Prostate gland (tissue), 2 donors: ENCODE data around the gene RASSF4. TPM values are rescaled to one million over a fixed set of nuclear protein-coding genes. Genes with fewer than 3 reads are reported as not detected.

Source experiments
- DNase-seq: peaks from one replicate; pipeline ENCODE4 v3.0.0-alpha.2; 2019; ENCODE audit warnings: low spot score
- H3K27ac ChIP-seq, 2 donors: fragments of 200-600 bp; sonication (generic); 2 replicates each; pipeline ENCODE4 v1.5.1; 2017 to 2019
- H3K27me3 ChIP-seq: fragments of 200-600 bp; sonication (generic); replicated peaks from 2 replicates; pipeline ENCODE4 v1.5.1; 2019; ENCODE audit not compliant: insufficient read depth
- H3K36me3 ChIP-seq, 2 donors: fragments of 200-600 bp; sonication (generic); 1 replicate in 1 of 2; 2 replicates in 1 of 2; pipeline versions ENCODE4 v1.5.1 to v1.8.1; 2017 to 2019
- H3K4me1 ChIP-seq: fragments of 200-600 bp; sonication (generic); replicated peaks from 2 replicates; pipeline ENCODE4 v1.5.1; 2019
- H3K4me3 ChIP-seq, 2 donors: fragments of 200-600 bp; sonication (generic); 2 replicates each; pipeline ENCODE4 v1.5.1; 2017 to 2019
- H3K9me3 ChIP-seq: fragments of 200-600 bp; sonication (generic); 2 replicates; pipeline ENCODE4 v1.5.1; 2017
- POLR2A ChIP-seq: fragments of 450-650 bp; IDR thresholded peaks from one replicate; pipeline ENCODE4 v1.6.1; 2016; ENCODE audit warnings: antibody characterized with exemption, mild to moderate bottlenecking
- POLR2AphosphoS5 ChIP-seq: sonication (generic); formaldehyde crosslinking; IDR thresholded peaks from one replicate; pipeline ENCODE4 v1.6.1; 2017; ENCODE audit warnings: antibody characterized with exemption
- WGBS: methylation state at CpG from one replicate; pipeline ENCODE4 v1.1.5; 2018; 5-methylcytosine and 5-hydroxymethylcytosine counted together
- intact Hi-C: fragments of 100-400 bp; cut with DNase I; formaldehyde crosslinking; loops from one replicate; pipeline ENCODE4 v1.14.2; 2022
- total RNA-seq, 2 donors: library from RNA; depleted of rRNA; stranded (reverse); fragments of >200 nt; gene quantifications; one replicate each; pipeline ENCODE4 v1.1.0, GENCODE V29; 2016
- TF ChIP-seq, protein P1 (sequence below), 4 experiments: fragments of 200-600 bp in 2 of 4; fragments of 450-650 bp in 2 of 4; sonication (generic) in 2 of 4; IDR thresholded peaks; 1 replicate in 3 of 4; 2 replicates in 1 of 4; pipeline ENCODE4 v1.5.1; 2016 to 2019; ENCODE audit warnings: antibody characterized with exemption in 4 of 4, mild to moderate bottlenecking in 2 of 4, moderate library complexity in 2 of 4

Gene RASSF4
- total RNA-seq, 2 donors from 2014 or later: 6.1 to 31.0 TPM

DNA sequence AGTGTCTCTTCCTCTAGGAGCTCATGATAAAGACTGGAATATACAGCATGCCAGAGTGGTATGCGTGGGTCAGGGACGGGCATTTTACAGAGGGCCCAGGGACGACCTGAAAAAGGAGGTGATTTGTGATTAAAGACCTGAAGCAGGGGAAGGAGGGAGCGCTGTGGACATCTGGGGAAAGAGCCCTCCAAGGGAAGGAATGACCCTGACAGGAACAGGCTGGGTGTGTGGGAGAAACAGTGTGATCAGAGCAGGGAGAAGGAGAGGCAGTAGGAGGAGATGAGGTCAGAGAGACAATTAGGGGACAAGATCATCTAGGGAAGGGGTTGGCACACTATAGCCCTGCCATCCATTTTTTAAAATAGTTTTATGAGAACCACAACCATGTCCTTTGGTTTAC lies 3.4 kb upstream of the RASSF4 start:
- no peak for TF ChIP-seq POLR2AphosphoS5
- TF ChIP-seq POLR2A: no peak
- TF ChIP-seq, protein P1, sequence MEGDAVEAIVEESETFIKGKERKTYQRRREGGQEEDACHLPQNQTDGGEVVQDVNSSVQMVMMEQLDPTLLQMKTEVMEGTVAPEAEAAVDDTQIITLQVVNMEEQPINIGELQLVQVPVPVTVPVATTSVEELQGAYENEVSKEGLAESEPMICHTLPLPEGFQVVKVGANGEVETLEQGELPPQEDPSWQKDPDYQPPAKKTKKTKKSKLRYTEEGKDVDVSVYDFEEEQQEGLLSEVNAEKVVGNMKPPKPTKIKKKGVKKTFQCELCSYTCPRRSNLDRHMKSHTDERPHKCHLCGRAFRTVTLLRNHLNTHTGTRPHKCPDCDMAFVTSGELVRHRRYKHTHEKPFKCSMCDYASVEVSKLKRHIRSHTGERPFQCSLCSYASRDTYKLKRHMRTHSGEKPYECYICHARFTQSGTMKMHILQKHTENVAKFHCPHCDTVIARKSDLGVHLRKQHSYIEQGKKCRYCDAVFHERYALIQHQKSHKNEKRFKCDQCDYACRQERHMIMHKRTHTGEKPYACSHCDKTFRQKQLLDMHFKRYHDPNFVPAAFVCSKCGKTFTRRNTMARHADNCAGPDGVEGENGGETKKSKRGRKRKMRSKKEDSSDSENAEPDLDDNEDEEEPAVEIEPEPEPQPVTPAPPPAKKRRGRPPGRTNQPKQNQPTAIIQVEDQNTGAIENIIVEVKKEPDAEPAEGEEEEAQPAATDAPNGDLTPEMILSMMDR (IDR thresholded peaks at IDR 0.05): no peak
- Histone ChIP-seq H3K9me3 (no peaks in the 10 kb centered on the region), H3K4me3 (no peak overlapping the region), H3K36me3 (no peaks in the 10 kb centered on the region), H3K27ac (no peak overlapping the region), H3K4me1 (peaks cover 4% of the 10 kb centered on the region), H3K27me3 (no peaks in the 10 kb centered on the region)
- intact Hi-C loops: loop anchor here (5.0 to 10.0 kb wide), 2 partner anchors 46 to 571 kb away; partner anchors contain the start of genes CXCL12 and ZNF22
- WGBS: 89% methylated on average over 4 of the region's 4 CpGs
- DNase-seq: no peak

DNA sequence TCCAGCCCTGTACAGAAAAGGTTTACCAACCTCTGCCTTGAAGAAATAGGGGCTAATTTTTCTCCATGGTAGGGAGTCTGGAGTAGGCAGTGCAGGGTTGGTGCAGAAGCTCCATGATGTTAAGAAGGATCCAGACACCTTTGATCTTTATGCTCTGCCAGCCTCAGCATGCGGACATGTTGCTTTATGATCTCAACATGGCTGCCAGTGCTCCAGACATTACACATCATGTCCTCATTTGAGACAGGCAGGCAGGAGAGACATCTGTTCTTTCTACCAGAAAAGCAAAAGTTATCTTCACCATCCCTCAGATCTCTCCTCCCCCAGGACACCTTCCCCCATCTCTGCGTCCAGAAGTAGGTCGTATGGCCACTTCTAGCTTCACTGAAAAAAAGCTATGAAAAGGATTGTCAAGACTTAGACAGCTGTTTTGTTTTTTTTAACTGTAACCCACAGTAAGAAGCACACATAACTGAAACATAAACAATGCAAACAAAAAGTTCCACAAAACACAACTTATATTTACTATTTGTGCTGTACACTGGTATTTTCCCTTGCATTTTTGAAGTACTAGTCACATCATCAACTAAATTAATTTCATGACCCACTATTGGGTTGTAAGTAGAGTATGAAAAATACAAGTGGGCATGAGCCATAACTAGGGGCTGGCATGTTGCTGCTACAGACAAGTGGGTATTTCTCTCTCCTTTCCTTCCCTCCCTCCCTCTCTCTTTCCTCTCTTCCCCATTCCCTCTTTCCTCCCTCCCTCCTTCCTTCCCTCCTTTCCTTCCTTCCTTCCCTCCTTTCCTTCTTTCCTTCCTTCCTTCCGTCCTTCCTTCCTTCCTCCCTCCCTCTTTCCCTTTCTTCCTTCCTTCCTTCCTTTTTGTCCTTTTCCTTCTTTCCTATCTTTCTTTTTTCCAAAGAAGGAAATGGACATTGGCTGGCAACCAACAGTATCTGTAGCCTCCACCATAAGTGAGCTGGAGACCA lies 2.6 kb upstream of the RASSF4 start:
- no peak overlapping the region for H3K4me3 ChIP-seq
- TF ChIP-seq, protein P1 (IDR thresholded peaks at IDR 0.05): no peak
- no peak for TF ChIP-seq POLR2AphosphoS5
- TF ChIP-seq POLR2A: no peak
- H3K9me3 ChIP-seq: no peaks in the 10 kb centered on the region
- no peak for DNase-seq
- 95% methylated on average over 4 of the region's 4 CpGs for WGBS
- H3K36me3 ChIP-seq: no peaks in the 10 kb centered on the region
- H3K27me3 ChIP-seq: no peaks in the 10 kb centered on the region
- H3K27ac ChIP-seq: no peak overlapping the region
- intact Hi-C loops: loop anchor here (5.0 to 10.0 kb wide), 2 partner anchors 45 to 572 kb away; partner anchors contain the start of genes CXCL12 and ZNF22
- peaks cover 4% of the 10 kb centered on the region for H3K4me1 ChIP-seq

DNA sequence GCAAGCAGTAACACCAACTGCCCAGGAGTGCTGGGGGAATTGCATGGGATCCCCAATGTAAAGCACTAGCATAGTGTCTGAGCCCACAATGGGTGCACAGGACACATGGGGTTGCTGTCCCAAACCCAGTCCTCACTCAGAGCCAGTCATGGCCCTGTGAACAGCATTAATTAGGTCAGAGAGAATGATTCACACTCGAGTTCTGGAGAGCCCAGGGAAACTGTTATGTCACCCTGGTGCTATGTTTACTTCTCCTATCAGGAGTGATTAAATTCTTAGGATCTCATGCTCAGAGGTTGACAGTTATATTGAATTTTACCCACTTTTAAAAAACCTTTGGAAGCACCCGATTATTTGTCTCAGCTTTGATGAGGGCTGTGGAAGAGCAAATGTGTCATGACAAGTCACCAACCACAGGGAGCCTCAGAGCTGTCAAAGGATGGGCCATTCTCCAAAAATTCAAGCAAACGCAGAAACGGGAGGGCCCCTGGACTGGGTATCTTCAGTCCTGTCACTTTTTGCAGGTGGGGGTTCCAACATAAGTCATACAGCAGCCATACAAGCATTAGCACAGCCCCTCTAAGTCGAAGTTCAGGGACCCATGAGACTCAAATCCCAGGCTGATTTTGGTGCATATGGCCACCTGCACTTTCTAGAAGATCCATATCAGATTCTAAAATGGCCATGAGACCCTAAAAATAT lies 1.3 kb upstream of the RASSF4 start:
- H3K4me1 ChIP-seq: peaks cover 4% of the 10 kb centered on the region
- H3K27ac ChIP-seq: peak overlapping the region in 1 of 2 donors; percentile 74

DNA sequence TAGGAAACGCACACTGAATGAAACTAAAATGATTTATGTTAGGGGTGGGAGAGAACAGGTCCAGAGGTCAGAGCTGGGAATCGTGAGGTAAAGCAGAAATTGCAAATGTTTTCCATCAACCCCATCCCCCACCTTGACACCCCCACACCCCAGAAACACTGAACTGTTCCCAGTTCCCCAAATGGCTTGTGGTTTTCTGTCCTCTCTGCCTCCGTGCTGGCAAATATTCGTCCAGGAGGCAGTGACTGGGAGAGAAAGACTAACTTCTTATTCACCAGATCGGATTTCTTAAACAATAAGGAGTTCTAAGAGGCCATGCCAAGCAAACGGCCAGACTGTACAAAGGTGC lies 730 bp upstream of the RASSF4 start:
- no peaks in the 10 kb centered on the region for H3K27me3 ChIP-seq

More for the DNA sequence above, 1.3 kb upstream of the RASSF4 start:
- Histone ChIP-seq H3K4me3 (peak overlapping the region; percentile 51 to 72), H3K9me3 (no peaks in the 10 kb centered on the region), H3K27me3 (no peaks in the 10 kb centered on the region), H3K36me3 (no peaks in the 10 kb centered on the region)
- DNase-seq: no peak
- intact Hi-C loops: loop anchor here (2.0 to 10.0 kb wide), 3 partner anchors 16 to 574 kb away; partner anchors contain the start of genes CXCL12 and ZNF22
- TF ChIP-seq, protein P1 (IDR thresholded peaks at IDR 0.05): no peak
- TF ChIP-seq POLR2A (no peak), POLR2AphosphoS5 (no peak)
- 23% methylated on average over 5 of the region's 5 CpGs for WGBS

More for the DNA sequence above, 730 bp upstream of the RASSF4 start:
- no peaks in the 10 kb centered on the region for H3K36me3 ChIP-seq
- intact Hi-C loops: loop anchor here (2.0 to 10.0 kb wide), 3 partner anchors 16 to 574 kb away; partner anchors contain the start of genes CXCL12 and ZNF22
- no peaks in the 10 kb centered on the region for H3K9me3 ChIP-seq
- TF ChIP-seq POLR2A: no peak
- TF ChIP-seq, protein P1 (IDR thresholded peaks at IDR 0.05): no peak
- 3% methylated on average over 6 of the region's 6 CpGs for WGBS
- H3K4me3 ChIP-seq: peak overlapping the region; percentile 51 to 72
- DNase-seq: no peak
- peak overlapping the region; percentile 74 to 76 for H3K27ac ChIP-seq
- H3K4me1 ChIP-seq: peaks cover 8% of the 10 kb centered on the region
